CD4-positive, alpha-beta T cell treated with Interleukin-12 subunit alpha and Interleukin-12 subunit beta, for 1 hour (primary cell): Measurements from ENCODE around the gene CACNA1B.
"Not testable (repeated sequence)": the region's sequence is repeated elsewhere in the genome, so short reads cannot be mapped to it uniquely, and the experiment has no call there.

Experiments used
- DNase-seq: peaks from one replicate; pipeline ENCODE4 v3.0.0-alpha.2; 2020

The CACNA1B gene

DNA sequence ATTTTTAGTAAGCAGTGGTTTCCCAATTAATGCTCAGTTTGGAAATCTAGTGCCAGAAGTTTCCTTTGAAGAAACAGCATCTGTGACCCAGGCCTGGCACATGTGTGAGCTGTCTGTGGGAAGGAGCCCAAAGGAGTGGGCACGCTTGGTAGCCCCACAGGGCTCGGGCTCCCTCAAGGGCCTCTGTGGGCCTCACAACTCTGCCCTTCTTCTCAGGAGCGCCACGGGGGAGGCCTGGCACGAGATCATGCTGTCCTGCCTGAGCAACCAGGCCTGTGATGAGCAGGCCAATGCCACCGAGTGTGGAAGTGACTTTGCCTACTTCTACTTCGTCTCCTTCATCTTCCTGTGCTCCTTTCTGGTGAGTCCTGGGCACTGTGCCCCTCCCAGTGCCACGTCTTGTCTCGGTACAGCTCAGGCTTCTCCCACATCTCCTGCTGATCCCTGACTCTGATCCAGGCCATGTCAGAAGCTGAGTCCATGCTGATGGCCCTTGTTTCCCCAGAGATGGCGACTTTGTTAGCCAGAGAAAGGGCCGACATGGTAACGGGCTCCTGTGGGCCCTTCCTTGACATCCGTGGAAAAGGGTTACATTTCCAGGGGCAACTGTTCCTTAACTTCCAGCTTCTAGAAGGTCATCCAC is 200.4 kb downstream of the CACNA1B start:
- no peak for DNase-seq

DNA sequence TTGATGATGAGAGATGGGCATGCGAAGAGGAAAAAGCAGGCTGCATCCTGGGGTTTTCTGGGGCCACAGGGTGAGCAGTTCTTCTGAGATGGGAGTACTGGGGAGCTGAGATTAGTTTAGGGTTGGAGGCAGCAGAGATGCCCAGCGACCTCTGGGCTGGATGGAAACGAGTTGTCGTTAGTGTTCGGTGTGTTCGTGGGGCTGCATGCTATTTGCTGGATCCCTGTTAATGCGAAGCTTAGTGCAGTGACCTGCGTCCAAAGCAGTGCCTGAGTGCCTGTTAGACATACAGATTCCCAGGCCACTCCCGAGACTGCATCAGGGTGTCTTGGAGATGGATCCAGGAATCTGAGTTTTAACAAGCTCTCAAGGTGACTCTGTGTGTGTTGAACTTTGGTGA is 201.3 kb downstream of the CACNA1B start:
- DNase-seq, result no peak

DNA sequence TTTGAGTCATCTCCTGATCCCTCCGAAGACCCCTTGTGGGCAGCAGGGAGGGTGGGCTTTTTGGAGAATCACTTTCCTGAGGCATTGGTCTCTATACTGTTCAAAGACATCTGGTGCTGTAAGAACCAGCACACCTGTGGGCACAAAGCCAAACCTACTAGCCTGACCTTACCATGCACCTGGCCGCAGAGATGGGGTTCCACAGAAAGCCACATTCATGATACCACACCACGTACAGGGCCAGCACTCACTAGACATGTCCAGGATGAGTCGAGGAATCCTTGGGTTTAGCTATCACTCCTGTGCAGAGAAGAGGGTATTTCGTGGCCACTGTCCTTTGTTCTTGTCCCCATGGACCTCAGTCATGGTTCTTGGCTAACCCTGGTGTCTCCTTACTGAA is 203.4 kb downstream of the CACNA1B start:
- DNase-seq, result no peak

DNA sequence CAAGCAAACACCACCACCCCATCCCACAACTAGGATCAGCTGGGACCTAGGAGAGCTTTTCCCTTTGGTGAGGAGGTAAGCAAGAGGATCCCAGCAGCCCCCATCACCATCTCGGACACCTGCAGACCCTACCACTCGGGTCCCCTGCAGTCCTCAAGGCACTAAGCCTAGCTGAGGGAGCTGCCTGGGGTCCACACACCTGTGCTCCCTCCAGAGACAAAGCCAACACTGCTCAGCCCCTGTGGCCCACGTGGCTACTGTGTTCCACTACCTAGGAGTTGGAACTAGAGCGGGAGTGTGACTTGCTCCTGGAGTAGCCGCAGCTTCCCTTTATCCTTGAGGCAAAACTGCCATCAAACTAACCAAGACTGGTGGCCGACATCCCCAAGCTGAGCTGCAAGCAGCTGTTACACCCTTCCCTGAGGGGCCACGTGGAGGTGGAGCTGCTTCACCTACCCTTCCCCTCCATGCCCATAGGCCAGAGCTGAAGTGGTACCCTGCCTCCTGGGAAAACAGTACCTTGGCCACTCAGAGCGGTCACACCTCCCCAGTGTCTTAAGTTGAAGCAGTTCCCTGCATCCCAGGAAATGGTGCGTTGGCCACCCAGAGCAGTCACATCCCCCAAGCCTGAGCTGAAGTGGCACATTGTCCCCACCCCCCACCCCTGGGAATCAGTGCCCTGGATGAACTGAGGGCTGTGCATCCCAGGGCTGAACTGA is 205.5 kb downstream of the CACNA1B start:
- no peak for DNase-seq

DNA sequence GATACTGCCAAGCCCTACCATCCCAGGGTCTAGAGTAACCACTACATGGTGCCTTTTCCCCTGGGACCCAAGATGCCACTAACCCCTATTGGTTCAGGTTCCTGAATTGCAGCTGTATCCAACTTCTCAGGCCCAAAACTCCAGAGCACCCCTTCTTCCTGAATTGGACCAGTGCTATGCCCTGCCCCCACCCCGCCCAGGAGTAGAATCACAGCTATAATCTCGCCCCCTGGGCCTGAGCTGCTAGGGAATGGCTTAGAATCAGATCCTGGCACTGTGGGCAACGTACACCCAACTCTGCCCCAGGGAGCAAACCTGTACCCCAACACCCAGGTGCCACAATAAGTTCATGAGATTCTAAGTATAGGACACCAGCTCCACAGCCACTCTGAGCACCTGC is 206.3 kb downstream of the CACNA1B start:
- no peak for DNase-seq

DNA sequence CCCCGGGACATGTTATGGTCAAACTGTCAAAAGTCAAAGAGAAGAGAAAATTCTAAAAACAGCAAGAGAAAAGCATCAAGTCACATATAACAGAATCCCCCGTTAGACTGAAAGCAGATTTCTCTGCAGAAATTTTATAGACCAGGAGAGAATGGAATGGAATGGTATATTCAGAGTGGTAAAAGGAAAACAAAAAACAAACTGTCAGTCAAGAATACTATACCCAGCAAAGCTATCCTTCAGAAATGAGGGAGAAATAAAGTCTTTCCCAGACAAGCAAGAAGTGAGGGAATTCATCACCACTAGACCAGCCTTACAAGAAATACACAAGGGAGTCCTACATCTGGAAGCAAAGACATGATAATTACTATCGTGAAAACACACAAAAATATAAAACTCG is 208.0 kb downstream of the CACNA1B start:
- no peak for DNase-seq

DNA sequence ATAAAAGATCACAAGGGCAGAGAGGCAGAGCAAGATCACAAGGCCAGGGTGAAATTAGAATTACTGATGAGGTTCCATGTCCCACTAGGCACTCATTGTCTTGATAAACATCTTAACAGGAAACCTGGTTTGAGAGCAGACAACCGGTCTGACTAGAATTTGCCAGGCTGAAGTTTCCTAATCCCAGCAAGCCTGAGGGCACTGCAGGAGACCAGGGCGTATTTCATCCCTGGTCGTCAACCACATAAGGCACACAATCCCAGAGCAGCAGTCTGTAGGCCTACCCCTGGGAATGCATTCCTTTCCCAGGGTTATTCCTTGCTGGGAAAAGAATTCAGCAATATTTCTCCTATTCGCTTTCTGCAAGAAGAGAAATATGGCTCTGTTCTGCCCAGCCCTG is 214.5 kb downstream of the CACNA1B start:
- DNase-seq, result not testable (repeated sequence)

DNA sequence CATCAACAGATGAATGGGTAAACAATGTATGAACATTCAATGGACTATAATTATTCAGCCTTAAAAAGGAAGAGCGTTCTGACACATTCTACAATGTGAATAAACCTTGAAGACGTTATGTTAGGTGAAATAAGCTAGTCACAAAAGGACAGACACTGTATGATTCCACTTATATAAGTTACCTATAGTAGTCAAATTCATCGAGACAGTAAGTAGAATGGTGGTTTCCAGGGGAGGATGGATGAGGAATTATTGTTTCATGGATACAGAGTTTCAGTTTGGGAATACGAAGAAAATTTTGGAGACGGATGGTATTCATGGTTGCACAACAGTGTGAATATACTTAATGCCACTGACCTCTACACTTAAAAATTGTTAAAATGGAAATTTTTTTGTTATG is 216.4 kb downstream of the CACNA1B start:
- no peak for DNase-seq

DNA sequence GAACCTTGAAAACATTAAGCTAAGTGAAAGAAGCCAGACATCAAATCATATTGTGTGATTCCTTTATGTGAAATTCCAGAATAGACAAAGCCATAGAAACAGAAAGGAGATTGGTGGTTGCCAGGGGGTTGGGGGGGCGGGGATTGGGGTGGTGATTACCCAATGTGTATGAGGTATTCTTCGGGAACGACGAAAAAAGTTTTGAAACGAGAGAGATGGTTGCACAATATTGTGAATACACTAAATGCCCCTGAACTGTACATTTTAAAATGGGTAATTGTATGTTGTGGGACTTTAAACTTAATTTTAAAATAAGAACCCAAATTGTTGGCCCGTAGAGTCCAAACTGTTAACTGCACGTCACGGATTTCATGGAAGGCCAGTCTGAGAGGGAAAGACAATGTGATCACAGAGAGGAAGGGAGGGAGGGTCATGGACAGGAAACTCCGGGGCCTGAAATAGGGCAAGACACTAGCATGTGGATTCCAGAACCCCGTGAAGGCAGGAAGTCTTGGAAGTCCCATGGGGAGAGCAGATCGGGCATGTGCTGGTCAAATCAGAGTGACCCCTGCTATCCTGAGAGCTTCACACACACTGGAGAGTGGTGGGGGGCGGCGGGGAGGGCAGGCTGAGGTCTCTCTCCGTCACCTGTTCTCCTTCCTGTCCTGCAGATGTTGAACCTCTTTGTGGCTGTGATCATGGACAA is 218.4 kb downstream of the CACNA1B start:
- DNase-seq, result no peak

DNA sequence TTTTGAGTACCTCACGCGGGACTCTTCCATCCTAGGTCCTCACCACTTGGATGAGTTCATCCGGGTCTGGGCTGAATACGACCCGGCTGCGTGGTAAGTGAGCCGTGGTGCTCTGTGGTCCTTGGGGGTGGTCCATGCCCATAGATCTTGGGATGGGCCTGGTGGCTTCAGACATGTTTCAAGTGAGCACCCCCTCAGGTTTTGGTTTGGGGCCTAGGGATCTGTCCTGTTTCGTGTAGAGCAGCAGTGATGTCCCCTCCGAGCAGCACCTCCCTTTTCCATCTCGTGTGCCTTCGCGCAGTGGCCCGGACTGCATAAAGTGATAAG is 218.9 kb downstream of the CACNA1B start:
- no peak for DNase-seq

DNA sequence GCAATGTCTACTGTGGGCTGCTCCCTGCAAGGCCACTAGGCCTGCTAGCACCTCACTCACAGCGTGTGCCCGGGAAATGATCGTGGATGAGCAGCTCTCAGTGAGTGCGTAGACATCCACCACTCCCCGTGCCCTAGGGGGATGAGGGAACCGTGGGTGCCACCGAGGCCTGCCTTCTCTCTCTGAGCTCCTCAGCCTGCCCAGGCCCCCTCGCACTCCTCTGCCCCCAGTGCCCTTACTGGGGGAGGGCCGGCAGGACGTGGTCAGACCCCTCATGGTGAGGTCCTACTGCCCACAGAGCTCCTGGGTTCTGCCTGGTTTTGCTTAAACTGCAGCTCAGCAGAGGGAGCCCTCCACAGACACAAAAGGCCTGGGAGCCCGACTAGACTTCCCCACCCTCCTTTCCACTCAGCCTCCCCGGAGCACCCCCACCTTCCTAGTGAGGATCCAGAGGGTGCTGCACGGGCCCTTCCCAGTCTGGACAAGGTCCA is 220.0 kb downstream of the CACNA1B start:
- DNase-seq, result no peak

DNA sequence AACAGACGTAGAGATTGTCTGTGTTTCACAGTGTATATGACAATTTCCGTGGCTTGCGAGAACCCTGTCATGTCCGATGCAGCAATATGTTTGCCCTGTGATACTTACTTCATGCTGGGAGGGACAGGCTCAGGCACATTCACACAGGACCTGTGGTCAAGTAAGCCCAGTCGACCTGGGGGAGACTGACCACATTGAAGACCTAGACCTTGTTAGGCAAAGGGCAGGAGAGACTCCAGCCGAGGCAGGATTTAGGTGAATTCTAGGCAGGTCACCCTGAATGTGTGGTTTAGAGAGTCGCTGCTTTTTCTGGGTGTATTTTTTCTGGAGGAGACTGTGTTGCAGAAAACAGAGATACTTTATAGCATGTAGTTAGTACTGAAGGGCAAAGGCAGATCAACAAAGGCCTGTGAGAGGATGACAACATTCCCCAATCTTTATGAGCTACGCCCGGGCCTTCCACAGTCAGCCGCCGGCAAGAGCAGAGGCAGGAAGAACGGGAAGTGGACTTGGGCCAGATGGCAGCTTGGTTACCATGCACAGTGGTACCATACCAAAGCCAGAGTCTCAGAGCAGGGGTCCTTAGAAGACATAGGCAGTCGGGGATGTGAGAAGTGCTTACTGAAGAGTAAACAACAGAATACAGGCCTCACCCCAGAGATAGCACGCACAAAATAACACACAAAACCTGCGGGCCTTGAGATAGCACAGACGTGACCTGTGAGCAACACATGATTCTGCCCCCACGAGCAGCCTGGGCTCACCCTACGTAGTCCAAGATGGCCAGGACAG is 220.7 kb downstream of the CACNA1B start:
- DNase-seq, result no peak

DNA sequence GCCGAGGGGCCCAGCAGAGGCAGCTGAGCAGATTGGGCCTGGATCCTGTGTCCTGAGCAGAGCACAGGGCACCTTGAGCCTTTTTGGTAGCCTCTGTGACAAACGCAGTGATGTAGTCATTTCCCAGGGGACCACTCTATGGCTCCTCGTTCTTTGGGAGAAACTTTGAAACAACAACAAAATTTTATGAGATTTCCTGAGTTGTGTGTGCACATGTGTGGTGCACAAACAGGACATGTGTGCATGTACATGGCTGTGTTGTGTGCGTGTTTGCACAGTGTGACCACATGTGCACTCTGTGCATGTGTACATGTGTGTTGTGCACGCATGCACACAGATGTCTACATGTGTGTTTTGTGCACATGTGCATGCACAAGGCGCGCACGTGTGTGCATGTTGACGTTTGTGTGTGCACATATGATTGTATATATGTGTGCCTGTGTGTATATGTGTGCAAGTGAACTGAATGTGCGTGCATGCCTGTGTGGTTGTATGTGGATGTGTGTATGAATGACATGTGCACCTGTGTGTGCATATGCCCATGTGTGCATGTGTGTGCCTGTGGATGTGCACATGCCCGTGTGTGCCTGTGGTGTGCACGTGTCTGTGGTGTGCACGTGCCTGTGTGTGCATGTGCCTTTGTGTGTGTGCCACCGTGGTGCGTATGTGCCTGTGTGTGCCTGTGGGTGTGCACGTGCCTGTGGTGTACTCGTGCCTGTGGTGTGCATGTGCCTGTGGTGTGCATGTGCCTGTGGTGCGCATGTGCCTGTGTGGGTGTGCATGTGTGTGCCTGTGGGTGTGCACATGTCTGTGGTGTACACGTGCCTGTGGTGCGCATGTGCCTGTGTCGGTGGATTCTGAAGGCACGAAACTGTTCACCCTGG is 221.6 kb downstream of the CACNA1B start:
- DNase-seq, result no peak

DNA sequence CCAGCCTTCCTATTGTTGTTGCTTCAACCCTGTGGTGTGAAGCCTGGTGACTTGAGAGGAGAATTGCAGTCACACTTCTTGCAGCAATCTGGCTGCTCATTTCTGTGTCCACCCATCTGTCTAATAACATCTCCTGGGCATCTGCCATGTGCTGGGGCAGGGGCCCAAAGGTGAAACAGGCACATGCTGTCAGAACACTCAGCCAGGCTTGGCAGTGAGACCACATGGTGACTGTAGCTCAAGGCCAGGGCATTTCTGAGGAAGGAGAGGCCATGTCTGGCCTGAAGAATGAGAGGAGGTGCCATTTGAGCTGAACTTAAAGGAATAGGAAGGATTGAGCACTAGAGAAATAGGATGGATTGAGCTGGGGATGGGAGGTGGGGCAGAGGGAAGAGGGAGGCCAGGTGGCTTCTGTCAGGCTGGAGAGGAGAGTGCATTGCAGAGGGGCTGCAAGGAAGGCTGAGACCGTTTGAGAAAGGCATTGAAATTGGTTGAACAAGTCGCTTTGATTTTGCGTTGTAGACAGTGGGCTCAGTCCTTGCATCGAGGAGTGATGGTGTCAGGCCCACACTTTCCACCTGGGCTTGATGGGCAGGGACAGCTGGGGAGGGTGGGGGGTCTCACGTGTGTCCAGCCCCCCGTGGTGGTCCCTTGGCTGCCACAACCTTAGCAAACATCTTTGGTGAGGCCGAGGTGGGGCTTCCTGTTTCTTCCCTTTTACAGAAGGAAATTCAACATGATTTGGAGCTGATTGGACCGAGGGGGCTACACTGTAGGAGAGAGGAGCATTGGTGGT is 222.4 kb downstream of the CACNA1B start:
- DNase-seq, result no peak

DNA sequence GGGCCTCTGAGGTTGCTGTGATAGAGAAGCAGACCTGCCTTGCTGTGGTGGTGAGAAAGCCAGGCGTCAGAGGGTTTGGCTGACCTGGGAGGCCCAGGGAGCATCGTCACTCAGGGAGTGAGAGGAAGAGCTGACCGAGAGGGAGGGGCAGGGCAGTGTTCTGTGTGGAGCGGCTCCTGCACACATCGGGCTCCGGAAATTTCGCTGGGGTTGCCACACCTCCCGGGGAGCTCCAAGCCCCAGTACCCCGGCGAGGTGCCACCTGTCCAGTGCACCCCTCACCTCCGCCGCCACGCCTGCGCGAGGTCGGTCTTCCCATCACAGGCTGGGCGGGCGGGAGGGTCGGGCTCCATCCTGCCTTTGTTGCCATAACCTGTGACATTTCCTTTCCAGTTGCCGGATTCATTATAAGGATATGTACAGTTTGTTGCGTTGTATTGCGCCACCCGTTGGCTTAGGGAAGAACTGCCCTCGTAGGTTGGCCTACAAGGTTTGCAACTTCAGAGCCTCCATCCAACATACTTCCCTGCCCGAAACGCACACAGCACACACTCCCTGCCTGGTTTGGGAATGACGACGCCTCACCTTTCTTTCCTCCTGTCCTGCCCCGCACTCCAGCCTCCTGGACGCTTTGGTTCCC is 223.2 kb downstream of the CACNA1B start:
- DNase-seq, result no peak

DNA sequence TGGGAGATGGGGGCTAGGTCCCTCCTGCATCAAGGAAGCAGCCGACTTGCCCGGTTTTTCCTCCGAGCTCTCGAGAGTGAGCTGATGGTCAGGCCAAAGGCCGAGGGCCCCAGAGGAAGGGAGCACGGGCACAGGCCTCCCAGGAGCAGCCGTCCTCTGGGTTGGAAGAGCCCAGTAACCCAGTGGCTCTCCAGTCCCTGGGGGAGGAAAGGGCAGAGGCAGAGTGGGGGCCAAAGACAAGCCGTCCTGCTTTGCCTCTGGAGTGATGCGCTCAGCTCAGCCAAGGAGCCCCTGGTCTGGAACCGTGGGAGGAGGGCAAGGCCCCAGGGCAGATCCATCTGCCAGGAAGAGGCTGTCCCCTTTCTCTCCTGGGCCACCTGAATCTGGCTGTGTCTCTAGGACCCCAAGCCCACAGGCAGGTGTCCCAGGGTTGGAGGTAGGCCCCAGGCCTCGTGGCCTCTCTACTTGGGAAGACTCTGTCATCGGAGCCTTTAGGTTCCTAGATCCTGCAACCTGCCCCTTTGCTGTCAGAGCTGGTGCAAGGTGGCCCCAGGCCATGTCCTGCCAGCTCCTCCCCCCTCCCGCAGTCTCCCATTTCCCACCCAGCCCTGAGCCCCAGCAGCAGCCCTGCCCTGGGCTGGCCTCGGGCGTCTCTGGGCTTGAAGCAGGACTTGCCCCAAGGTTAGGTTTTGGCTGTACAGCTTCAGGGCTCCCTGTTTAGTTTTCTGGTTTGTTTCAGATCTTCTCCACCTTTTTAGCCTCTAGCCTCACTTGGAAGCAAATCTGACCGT is 224.1 kb downstream of the CACNA1B start:
- DNase-seq, result no peak

DNA sequence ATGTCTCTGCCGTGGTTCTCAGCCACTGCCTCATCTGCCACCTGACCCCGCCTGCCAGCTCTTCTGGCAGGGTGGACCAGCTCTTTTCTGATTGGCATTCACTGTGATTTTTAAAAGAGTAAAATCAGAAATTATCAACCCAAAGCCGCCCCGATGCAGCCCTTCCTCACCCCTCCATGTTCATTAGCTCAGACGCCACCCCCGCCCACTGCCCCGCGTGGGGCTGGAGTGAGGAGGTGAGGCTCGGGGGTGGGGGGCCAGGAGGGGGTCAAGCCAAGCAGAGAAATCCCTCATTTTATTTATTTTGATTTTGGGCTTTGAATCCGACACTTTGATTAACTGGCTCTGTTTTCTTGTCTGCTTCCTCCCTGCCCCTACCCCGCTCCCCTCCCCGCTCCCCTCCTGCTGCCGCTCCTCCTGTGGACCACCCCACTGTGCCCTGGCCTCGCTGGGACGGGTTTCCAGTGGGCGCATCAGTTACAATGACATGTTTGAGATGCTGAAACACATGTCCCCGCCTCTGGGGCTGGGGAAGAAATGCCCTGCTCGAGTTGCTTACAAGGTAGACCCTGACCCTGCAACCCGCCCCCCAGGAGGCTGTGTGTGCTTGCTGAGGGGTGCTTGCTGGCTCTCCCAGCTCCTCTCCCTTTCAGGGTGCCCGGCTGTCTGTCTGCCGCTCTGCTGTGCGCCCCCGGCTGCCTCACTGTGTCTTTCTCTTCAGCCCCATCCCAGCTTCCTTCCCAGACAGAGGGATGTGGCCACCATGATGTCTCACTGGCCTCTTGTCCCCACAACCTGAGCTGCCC is 224.9 kb downstream of the CACNA1B start:
- no peak for DNase-seq

DNA sequence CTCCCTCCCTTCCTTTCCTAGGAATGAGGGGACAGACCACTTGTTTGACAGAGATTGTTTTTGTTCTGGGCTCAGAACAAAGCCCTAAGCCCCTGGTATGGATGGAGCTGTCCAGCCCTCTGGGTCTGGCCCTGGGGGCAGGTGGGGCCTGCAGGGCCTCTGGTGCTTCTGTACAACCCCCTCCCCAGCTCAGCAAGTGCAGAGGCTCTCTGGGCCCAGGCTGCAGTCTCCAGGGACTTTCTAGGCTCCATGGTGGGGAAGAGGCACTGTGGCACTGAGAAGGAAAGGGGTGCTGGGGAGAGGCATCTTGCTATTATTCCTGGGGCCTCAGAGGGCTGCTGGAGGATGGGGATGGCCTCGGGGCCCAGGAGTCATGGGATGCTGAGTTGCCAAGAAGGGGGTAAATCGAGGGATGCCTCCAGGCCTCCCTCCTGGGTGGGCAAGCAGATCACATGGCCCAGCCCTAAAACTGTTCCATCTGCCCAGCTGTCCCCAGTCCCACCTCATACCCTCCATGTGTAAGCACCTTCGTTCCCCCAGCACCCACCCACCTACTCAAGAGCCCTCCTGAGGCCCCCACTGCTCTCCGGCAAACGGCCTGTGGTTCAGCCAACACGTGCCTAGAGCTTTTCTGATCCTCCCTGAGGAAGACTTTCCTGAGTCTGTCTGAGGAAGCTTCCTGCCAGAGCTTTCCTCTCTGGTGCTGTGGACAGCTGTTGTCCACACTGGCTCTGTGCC is 225.7 kb downstream of the CACNA1B start:
- DNase-seq, result no peak

DNA sequence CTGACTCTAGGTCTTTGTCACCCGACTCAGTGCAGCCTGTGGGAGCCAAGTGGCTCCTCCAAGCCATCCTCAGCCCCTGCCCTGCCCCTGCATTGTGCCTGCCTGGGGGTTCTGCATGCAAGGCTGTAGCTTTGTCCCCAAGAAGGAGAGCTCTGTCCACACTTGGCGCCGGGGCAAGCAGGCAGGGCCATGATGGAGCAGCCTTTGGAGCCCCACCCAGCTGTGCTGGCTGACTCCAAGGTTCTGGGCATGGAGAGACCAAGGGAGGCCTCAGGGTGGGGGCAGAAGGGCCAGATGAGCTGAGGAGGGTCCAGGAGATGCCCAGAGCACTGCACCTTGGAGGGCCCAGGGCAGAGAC is 226.2 kb downstream of the CACNA1B start:
- no peak for DNase-seq
